NT2/D1 (cell line): ENCODE data around the gene AMZ2.
"Not testable (repeated sequence)": the region's sequence is repeated elsewhere in the genome, so short reads cannot be mapped to it uniquely, and the experiment has no call there.

ENCODE experiments used
- YY1 ChIP-seq: IDR thresholded peaks from 2 replicates; pipeline ENCODE4 v1.6.1; 2011; ENCODE audit not compliant: insufficient read length, insufficient read depth
- ZNF274 ChIP-seq: IDR thresholded peaks from 2 replicates; pipeline ENCODE4 v1.6.1; 2011; ENCODE audit warnings: mild to moderate bottlenecking, low read depth, low read length

- TF ChIP-seq YY1, ZNF274: not testable (repeated sequence)
Measured at GRCh38 chr17:68262467-68262866, 14.6 kb downstream of the AMZ2 start.
